ENCODE results near the gene BTNL8.
A peak's percentile ranks its signal among the peaks of the same experiment; 100 is the strongest.

The BTNL8 gene, protein sequence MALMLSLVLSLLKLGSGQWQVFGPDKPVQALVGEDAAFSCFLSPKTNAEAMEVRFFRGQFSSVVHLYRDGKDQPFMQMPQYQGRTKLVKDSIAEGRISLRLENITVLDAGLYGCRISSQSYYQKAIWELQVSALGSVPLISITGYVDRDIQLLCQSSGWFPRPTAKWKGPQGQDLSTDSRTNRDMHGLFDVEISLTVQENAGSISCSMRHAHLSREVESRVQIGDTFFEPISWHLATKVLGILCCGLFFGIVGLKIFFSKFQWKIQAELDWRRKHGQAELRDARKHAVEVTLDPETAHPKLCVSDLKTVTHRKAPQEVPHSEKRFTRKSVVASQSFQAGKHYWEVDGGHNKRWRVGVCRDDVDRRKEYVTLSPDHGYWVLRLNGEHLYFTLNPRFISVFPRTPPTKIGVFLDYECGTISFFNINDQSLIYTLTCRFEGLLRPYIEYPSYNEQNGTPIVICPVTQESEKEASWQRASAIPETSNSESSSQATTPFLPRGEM

DNA sequence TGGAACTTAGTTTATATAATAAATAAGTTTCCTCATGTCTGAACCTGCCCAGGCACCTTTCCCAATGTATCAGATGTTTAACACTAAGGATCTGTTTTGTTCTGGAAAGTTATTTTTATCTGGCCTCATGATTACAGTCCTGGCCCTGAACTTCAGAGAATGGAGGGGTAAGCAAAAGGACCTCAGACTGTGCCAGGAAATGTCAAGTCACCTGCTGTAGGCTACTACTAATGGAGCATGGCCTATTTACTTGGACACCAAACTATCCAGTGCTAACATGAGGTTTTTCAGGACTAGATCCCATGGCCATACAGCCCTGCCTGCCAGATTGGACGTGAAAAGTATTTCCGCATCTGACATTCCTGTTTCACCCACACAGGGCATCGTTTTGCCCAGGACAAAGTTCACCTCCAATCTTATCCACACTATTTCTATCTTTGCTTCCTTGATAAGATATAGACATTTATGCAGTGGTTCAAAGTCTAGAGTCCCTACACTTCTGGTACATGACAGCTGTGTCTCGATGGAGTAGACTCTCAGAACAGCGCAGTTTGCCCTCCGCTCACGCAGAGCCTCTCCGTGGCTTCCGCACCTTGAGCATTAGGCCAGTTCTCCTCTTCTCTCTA lies at the start of gene BTNL8:
BTNL8 (plus strand) TSS at position 539 of the 626 bp plus-strand sequence. CDS start 152 bp downstream, outside the sequence.
- DNase-seq = no peak

DNA sequence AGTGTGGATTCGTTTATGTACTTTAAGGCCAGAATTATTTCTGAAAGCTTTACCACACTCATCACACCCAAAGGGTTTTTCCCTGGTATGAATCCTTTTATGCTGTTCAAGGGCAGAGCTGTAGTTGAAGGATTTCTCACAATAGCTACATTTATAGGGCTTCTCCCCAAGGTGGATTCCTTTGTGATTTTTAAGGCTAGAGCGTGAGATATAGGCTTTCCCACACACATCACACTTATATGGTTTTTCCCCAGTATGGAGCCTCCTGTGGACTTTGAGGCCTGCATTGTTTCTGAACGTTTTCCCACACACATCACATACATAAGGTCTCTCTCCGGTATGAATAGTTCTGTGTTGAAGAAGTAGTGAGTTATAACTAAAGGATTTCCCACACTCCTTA lies 49.1 kb upstream of the BTNL8 start:
- no peak for DNase-seq

DNA sequence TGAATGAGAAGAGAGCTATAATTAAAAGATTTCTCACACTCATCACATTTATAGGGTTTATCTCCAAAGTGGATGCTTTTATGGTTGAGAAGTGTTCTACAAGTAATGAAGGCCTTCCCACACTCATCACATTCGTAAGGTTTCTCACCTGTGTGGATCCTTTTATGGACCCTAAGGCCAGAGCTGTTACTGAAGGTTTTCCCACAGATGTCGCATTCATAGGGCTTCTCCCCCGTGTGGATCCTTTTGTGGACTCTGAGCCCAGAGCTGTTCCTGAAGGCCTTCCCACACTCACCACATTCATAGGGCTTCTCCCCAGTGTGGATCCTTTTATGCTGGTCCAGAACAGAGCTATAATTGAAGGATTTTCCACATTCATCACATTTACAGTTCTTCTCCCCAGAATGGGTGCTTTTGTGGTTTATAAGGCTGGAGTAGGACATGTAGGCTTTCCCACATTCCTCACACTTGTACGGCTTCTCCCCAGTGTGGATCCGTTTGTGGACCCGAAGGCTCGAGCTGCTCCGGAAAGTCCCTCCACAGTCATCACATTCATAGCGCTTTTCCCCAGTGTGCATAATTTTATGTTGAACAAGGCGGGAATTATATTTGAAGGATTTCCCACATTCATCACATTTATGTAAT lies 48.4 kb upstream of the BTNL8 start:
- no peak for DNase-seq

DNA sequence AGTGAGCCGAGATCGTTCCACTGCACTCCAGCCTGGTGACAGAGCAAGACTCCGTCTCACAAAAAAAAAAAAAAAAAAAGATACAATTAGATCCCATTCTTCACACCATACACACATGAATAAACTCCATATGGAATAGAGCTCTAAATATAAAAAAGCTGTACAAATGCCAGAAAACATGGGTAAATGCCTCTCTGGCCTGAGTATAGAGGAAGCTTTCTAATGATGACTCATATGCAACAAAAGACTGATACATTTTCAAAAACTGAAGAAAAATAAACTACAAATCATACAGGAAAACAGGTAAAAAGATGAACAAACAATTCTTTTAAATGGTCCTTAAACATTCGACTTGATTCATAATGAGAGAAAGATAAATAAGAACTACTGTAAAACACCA lies 46.5 kb upstream of the BTNL8 start:
- no peak for DNase-seq

DNA sequence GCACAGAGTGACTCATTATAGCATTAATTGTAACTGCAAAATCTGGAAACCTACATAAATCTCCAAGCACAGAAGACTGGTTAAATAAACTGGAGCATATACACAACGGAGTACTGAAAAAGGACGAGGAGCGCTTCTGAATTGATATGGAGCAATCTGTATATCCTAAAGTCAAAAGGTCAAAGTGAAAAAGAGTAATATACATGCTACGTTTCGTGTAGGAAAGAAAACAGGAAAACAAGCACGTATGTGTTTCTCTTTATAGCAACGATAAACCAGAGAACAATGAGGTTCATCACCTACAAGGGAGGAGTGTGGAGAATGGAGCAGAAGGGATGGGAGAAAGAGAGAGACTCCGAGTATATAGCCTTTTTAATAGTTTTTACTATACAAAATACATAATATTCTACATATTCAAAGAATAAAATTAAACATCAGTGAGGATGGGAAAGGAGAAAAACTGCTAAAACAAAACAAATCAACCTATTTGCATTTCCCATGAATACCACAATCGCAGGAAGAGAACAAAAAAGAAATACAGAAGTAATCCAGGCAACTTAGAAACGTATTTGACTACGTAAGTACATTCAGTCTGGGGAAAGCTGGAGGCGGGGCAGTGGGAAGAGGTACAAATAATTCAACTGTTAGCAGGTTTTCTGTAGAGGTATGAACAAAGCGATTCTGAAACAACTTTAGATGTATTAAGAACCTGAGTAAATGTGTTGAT lies 45.7 kb upstream of the BTNL8 start:
- DNase-seq = no peak

DNA sequence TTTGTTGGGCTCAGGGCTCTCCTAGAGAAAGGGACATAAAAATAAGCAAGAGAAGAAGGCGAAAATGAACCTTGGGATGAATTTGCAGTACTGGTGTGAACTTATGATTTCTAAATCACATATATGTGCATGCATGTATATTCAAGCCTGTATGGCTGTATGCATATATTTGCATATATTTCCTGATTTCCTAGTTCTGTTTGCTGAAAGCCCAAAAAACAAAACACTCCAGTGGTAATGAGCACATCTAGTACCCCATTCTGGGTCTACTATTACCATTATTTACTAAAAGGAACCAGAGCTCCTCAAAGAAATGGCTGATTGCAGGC lies 45.1 kb upstream of the BTNL8 start:
- no peak for DNase-seq

DNA sequence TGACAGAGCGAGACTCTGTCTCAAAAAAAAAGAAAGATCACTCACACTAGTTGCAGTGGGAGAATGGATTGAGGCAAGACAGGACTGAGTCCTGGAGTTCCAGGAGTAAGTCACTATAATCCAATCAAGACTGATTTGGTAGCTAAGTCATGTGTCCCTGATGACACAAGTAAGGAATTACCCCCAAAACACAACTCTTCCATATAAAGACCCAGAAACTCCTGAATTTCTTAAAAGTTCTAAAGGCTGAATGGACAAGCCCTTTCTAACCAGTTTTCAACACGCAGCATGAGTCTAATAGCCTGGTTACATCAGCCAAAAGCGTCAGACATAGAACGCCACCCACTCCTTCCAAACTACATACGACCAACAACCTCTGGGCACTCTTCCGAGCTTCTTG lies 40.4 kb upstream of the BTNL8 start:
- DNase-seq = no peak

DNA sequence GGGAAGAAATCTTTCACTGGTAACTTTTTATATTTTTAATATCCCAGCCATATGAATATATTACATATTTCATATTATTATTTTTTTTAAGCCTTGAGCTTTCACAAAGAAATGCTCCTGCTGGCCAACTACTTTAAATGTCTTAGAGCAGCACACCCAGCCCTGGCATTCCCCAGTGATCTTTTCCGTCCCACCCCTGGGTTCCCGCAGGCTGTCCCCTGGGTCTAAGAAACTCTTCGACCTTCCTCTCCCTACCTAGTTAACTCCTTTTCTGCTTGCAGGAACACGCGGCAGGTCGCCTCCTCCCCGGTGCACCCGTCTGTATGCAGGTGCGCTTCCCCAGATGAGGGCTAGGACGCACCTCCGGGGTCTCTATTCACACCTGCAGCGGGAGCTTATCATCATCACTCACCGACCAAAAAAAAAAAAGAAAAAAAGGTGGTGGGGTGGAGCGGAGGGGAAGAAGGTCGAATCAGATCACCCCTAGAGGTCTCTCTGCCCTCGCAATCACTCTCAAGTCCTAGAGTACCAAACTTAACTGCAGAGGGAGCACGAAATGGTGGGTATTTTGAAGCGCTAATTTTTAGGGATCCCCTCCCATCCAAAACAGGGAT lies 38.6 kb upstream of the BTNL8 start:
- DNase-seq = no peak

DNA sequence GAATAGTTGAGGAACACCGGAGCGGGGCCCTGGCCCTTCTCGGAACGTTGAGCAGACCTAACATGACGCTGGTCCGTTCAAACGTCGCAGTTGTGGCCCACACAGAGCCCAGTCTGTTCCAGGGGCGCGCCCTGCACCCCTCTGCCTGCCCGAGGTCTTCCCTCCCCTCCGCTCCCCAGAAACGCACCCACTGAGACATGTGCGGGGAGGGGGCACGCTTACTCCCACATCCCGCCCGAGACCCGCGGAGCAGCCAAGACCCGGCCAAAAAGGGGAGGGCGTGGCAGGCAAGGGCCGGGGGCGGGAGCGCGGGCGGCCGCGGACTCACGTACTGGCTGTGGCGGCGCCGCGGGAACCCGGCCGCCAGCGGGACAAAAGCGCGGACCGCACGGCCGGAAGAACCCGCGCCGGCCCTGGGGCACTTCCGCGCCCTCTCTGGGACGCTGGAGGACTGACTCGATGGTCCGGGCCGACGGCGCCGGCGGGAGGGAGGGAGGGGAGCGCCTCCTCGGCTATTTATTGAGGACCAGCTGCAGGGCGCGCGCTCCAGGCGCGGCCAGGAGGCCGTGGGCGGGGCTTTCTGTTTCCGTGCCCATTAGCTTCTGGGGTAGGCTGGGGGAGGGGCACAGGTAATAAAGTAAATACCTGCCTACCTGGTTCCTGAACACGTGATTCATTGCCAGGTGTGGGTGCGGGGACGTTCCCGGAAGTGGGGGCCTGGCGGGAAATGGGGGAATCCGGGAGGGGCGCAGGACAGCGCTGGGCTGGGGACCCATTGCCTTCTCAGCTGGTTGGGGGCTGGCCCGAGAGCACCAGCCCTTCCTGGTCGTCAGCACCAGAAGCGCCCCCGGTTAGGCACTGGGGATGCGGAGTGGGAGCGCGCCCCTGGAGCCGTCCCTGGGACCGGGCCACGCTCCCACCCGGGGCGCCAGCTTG lies 37.8 kb upstream of the BTNL8 start, which contains the start of gene ZFP62:
ZFP62 (minus strand) TSS at position 390 of the 936 bp plus-strand sequence; CDS start at position 333, 57 bp downstream.
- DNase-seq = peak; percentile 83

DNA sequence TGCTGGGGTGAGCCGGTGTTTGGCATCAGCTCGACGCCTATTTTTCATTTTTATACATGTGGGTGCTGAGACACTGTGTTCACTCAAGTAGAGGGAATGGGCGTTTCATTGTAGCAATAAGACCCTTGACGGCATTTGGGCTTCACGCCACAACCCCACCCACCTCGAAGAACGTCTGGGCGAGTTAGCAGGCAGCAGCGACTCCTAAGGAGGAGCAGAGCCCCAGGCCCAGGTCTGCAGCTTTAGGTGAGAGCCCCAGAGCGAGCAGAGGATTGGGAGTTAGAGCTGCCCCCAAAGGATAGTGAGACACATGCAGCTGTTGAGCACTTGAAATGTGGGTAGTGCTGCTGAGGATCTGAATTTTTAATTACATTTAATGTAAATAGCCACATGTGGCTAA lies 36.3 kb upstream of the BTNL8 start:
- peak; percentile 17 for DNase-seq

DNA sequence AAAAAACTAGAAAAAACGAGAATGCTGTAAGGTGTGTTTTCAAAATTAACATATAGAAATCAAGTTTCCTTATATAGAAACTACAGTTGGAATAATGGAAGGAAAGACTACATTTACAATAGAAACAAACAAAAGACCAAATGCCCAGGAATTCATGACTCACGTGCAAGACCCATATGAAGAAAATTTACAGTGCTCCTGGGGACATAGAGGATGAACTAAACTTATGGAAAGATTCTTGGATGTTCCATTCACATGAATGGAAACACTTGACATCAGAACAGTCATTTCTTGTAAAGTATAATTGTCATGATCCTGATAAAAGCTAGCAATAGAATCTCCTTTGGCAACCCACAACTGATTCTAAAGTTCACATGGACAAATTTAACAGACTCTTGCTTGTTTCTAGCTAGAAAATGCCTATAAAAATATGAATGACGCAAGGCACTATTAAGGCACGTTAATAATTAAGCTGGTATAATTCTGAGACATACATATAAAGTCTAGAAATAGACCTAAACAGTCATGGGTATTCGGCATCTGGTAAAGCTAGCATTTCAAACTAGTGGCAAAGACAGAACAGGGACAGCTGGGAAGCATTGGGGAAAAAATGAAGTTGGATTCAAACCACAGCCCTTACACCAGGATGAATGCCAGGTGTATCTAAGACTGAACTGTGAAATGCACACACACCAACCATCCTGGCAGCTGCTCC lies 32.8 kb upstream of the BTNL8 start:
- DNase-seq = no peak

DNA sequence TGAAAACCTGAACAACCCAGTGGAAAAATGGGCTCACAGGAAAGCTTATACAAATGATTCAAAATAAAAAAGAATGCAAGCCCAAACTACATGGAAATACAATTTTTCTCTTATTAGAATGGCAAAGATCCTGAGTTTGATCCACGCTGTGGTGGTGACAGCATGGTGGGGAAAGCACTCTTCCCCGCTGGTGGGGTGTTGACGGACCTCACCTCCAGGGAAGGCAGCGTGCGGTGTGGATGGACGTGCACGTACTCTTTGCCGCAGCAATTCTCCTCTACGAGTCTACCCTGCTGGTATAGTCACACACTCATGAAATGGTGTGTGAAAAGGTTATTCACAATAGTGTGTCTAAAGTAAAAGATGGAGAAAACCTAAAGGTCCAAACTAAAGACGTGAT lies 32.0 kb upstream of the BTNL8 start:
- DNase-seq = no peak

DNA sequence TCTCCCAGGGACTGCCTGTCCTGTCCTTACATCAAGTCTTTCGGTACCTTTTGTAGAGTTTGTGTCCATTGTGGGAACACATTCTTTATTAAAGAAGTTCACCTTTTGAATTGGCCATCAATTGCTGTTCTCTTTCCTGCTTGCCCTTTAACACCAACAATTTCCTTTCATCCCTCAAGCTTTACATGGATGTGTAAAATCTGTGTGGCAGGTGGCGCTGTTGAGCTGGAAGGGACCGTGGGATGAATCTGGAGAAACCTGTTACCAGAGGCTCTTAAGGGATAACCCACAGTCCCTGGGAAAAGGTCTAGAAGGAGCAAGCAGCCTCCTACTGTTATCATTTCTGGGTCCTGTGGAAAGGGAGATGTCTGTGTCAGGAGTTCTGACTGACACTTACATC lies 30.0 kb upstream of the BTNL8 start:
- peak; percentile 27 for DNase-seq

DNA sequence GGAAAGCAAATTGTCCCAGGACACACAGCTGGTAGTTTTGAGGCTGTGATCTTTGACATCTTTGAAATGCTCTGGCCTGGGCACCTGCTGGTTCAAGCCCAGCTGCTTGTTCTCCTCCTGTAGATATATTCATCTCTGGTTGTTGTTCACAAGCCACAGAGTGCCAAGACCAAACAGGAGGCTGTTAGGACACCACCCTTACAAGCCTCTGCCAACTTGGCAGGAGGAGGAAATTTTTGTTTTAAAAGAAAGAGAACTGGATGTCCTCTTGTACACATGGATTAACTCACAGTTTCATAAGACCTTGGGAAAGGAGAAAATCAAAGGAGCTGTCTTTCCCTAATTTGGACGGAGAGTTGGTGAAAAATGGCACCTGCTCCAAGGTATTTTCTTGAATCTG lies 29.4 kb upstream of the BTNL8 start:
- DNase-seq = no peak

DNA sequence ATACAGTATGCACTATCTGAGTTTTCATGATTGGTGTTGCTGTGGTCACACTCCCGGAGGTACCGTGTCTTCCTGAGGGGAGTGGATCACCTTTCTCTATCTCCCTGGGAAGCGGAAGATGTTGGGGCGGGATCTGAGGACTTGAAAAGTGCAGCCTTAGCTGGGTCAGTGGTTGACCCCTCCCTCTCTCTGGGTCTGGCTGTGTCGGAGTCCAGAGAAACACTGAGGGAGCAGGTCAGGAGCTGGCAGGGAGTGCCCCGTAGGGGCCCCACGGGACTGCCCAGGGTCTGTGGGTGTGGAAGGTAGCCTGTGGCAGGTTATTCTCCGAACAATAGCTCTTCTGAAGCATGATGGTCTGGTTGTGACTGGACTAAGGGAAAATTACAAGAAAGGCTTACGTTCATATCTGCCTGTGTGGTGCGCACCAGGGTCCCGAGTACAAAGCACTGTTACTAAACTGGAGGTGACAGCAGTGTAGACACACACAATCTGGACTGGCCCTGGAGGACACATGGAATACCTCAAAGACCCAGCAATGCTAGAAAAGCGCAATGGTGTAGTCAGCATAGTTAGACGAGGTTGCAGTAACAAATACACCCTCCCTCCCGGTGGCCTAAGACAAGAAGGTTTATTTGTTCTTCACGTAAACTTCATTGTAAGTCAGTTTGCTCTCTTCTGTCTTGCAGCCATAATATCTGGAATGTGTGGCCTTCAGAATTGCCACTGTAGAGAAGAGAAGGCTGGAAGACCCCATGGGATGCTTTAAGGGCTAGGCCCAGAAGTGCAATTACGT lies 28.5 kb upstream of the BTNL8 start:
- DNase-seq = no peak

DNA sequence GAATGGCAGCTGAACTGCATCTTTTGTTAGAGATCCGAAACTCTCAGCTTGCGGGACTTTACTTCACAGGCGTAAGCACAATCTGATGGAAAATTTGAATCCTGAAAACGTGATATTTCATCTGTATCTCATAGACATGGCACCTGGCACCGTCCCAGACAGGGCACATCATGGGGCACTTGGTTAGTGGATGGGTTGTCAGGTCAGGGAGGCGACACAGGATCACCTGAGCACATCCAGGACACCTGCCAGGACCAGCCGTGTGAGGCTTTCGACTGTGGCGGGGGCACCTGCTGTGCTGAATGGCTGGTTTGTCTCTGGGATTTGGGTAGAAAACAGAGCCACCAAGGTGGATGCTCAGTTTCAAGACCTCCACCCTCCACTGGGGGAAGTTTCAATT lies 26.5 kb upstream of the BTNL8 start:
- no peak for DNase-seq

DNA sequence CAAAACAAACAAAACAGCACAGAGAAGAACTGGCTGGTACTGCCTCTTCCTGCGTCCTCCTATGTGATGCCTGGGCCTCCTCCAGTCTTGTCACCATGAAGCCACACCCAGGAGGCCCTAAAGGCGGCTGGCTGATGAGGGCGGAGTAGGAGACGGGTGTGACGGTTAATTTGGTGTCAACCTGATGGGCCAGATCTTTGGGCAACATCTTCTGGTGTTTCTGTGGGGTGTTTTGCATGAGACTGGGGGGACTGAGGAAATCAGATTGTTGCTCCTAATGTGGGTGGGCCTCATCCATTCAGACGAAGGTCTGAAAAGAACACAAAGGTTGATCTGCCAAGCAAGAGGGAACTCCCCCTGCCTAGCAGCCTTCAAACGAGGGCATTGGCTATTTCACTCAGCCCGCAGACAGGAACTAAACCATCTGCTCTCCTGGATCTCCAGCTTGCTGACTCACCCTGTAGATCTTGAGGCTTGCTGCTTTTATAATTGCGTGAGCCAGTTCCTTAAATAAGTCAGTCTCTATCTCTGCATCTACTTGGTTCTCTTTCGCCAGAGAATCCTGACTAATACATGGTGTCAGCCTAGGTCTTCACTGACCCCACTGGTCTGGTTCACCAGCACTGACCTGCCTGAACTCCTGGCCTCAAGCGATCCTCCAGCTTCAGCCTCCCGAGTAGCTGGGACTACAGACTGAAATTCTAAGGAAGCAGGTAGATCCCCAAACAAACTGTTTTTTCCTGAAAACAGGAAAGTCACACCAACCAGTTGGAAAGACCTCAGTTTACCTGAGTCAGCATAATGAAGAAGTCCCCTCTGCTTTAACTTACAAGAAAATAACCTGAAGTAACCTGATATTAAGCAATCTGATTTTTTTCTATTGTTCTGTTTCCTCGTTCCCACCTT lies 25.1 kb upstream of the BTNL8 start:
- no peak for DNase-seq

DNA sequence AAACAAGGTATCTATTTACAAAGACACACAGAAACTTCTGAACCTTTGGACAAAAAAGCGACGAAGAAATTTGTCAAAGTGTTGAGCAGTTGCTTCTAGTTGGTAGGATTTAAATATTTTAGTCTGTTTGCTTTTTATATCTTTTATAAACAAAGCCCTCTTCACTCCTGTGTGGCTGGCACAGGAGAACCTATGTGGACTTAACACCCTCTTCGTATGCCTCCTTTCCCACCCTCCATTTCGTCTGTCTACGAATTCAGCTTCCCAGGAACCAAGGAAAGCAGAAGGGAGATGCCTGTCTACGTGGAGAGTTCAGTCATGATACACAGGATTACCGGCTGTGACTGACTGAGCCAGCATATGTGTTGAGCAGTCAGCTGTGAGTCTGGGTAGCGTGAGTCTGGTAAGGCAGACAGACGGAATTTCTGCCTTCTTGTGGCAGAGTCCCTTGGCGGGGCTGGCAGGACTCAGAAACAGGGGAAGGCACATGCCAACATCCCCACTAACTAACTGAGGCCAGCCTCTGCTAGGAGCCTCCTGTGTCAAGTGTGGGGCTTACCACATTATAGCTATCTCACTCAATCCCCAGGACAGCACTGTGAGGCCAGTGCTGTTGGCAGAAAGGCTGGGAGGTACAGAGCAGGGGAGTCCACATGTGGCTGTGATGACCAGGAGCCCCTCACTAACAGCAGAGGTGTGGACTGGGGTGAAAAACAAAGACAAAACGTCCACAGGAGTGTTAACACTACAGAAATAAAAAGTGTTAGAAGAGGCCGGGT lies 24.0 kb upstream of the BTNL8 start:
- DNase-seq = no peak
